ENCODE results near the gene MAG. TPM values are rescaled to one million over a fixed set of nuclear protein-coding genes. Genes with fewer than 3 reads are reported as not detected.

The MAG gene
- polyA plus RNA-seq, result under 1 TPM in 1 of 4 donors, not detected in 3; 0.07 TPM
- long read RNA-seq, donor 1, result 0 reads
- long read RNA-seq, donor 2, result 0 reads
- long read RNA-seq, donor 3, result 0 reads
- long read RNA-seq, donor 4, result 0 reads
- long read RNA-seq, donor 5, result 0 reads
- long read RNA-seq, donor 6, result 0 reads
- long read RNA-seq, donor 7, result 0 reads
- long read RNA-seq, donor 8, result 0 reads
- long read RNA-seq, donor 9, result 0 reads
- long read RNA-seq, donor 10, result 0 reads

DNA sequence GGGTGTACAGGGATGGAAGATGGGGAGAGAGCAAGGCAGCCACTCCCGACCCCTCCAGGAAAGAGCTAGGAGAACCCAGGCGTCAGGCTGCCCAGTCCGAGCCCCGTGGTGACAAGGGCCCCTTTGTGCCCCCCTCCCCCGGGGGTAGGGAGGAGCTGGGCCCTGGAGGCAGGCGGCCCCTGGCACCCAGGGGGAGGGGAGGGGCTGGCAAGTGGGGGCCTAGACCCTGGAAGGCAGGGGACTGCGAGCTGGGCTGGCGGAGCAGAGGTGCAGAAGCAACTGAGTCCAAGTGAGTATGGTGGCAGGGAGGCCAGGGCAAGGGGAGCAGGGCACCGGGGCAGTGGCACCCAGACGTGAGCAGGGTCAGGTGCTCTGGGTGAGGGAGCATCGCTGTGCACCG, at the start of gene MAG:
TSS of gene MAG (plus strand) at position 246 of the 400 bp plus-strand sequence. CDS start 3,248 bp downstream, outside the sequence.
- H3K36me3 ChIP-seq (ENCODE audit: control insufficient read depth in 3 of 3, insufficient read depth in 2 of 3, low read depth in 1 of 3, low read length in 3 of 3), result no peaks in the 10 kb centered on the region
- no peaks in the 10 kb centered on the region for H3K9me3 ChIP-seq (ENCODE audit: control insufficient read depth in 2 of 2, insufficient read depth in 1 of 2, low read depth in 1 of 2, low read length in 1 of 2)
- H3K27me3 ChIP-seq (ENCODE audit: control insufficient read depth in 3 of 3, insufficient read depth in 3 of 3, low read length in 3 of 3), result no peaks in the 10 kb centered on the region
- WGBS, 3 donors, result 58 to 75% (median 63%) methylated on average over 11 to 12 of the region's 12 CpGs
- no peak within 1 kb of the TSS for H3K27ac ChIP-seq (ENCODE audit: low read depth in 1 of 3, low read length in 2 of 3)
- no peak for DNase-seq
- no peak for FAIRE-seq
- no peaks in the 10 kb centered on the region for H3K4me1 ChIP-seq (ENCODE audit: control insufficient read depth in 3 of 3, insufficient read depth in 2 of 3, low read depth in 1 of 3, low read length in 2 of 3)
- no peak within 1 kb of the TSS for H3K4me3 ChIP-seq (ENCODE audit: low read depth in 1 of 3, low read length in 3 of 3)

DNA sequence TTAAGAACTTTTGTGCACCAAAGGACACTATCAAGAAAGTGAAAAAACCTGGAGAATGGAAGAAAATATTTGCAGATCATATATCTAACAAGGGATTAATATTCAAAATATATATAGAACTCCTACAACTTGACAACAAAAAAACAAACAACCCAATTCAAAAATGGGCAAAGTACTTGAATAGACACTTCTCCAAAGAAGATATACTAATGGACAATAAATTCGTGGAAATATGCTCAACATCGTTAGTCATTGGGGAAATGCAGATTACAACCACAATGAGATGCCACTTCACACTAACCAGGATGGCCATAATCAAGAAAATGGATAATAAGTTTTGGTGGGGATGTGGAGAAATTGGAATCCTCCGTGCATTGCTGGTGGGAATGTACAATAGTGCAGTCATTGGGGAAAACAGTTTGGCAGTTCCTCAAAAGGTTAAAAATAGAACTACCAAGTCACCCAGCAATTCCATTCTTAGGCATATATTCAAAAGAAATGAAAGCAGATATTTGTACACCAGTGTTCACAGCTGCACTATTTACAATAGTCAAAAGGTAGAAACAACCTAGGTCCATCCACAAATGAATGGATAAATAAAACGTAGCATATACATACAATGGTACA, 45.4 kb upstream of the MAG start:
- 79 to 87% (median 81%) methylated on average over 4 of the region's 4 CpGs for WGBS, 3 donors
- Histone ChIP-seq H3K27ac (ENCODE audit: low read depth in 1 of 3, low read length in 2 of 3) (no peak overlapping the region), H3K4me1 (ENCODE audit: control insufficient read depth in 3 of 3, insufficient read depth in 2 of 3, low read depth in 1 of 3, low read length in 2 of 3) (peaks cover 0 to 18% (median 0%) of the 10 kb centered on the region in 3 donors), H3K36me3 (ENCODE audit: control insufficient read depth in 3 of 3, insufficient read depth in 2 of 3, low read depth in 1 of 3, low read length in 3 of 3) (peaks cover 0 to 14% (median 4%) of the 10 kb centered on the region in 3 donors), H3K27me3 (ENCODE audit: control insufficient read depth in 3 of 3, insufficient read depth in 3 of 3, low read length in 3 of 3) (peaks cover 0 to 2% (median 0%) of the 10 kb centered on the region in 3 donors), H3K9me3 (ENCODE audit: control insufficient read depth in 2 of 2, insufficient read depth in 1 of 2, low read depth in 1 of 2, low read length in 1 of 2) (no peaks in the 10 kb centered on the region), H3K4me3 (ENCODE audit: low read depth in 1 of 3, low read length in 3 of 3) (no peak overlapping the region)
- no peak for DNase-seq
- FAIRE-seq, result no peak

- 2 to 3% (median 3%) methylated on average over 40 to 42 of the region's 42 CpGs for WGBS, 3 donors
- no peaks in the 10 kb centered on the region for H3K27me3 ChIP-seq (ENCODE audit: control insufficient read depth in 3 of 3, insufficient read depth in 3 of 3, low read length in 3 of 3)
- peaks cover 0 to 22% (median 4%) of the 10 kb centered on the region in 3 donors for H3K36me3 ChIP-seq (ENCODE audit: control insufficient read depth in 3 of 3, insufficient read depth in 2 of 3, low read depth in 1 of 3, low read length in 3 of 3)
- H3K27ac ChIP-seq (ENCODE audit: low read depth in 1 of 3, low read length in 2 of 3), result peak overlapping the region; percentile 94 to 96 (median 96)
- peak; percentile 96 to 97 for DNase-seq
- H3K4me3 ChIP-seq (ENCODE audit: low read depth in 1 of 3, low read length in 3 of 3), result peak overlapping the region; percentile 67 to 96 (median 94)
- no peaks in the 10 kb centered on the region for H3K9me3 ChIP-seq (ENCODE audit: control insufficient read depth in 2 of 2, insufficient read depth in 1 of 2, low read depth in 1 of 2, low read length in 1 of 2)
- no peak for FAIRE-seq
- peaks cover 0 to 19% (median 0%) of the 10 kb centered on the region in 3 donors for H3K4me1 ChIP-seq (ENCODE audit: control insufficient read depth in 3 of 3, insufficient read depth in 2 of 3, low read depth in 1 of 3, low read length in 2 of 3)
These were observed 44.2 kb upstream of the MAG start for GRCh38 chr19:35247526-35248309.

DNA sequence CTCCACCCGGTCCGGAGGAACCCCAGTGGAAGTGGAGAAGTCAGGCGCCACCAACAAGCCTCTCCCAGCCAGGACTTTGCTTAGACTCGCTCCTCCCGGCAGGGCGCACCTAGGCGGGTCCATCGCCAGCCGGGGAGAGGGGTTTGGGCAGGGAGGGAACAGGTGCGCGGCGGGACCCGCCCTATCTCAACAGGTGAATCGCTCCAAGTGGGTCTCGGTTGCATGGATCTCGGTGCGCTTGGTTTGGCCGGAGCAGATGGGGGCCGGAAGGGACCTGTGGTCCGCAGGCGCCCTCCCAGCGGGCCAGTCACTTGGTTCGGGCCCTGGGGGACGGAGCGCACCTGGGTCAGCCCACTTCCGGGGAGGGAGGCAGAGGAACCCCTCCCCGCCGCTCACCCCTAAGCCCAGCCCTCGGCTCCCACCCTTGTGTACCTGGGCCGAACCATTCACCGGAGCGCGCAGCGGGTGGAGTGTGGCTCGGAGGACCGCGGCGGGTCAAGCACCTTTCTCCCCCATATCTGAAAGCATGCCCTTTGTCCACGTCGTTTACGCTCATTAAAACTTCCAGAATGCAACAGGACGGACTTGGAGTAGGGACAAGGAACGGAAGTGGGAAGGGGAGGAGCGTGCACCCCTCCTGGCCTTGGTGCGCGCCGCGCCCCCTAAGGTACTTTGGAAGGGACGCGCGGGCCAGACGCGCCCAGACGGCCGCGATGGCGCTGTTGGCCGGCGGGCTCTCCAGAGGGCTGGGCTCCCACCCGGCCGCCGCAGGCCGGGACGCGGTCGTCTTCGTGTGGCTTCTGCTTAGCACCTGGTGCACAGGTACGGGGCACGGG, 43.4 kb upstream of the MAG start, which contains the start of gene LSR:
TSS of gene LSR (plus strand) at position 693 of the 836 bp plus-strand sequence. CDS start at position 714, 21 bp downstream.
- no peaks in the 10 kb centered on the region for H3K27me3 ChIP-seq (ENCODE audit: control insufficient read depth in 3 of 3, insufficient read depth in 3 of 3, low read length in 3 of 3)
- no peaks in the 10 kb centered on the region for H3K9me3 ChIP-seq (ENCODE audit: control insufficient read depth in 2 of 2, insufficient read depth in 1 of 2, low read depth in 1 of 2, low read length in 1 of 2)
- H3K27ac ChIP-seq (ENCODE audit: low read depth in 1 of 3, low read length in 2 of 3), result peak within 1 kb of the TSS; percentile 94 to 96 (median 96)
- peak within 1 kb of the TSS; percentile 67 to 96 (median 94) for H3K4me3 ChIP-seq (ENCODE audit: low read depth in 1 of 3, low read length in 3 of 3)
- H3K4me1 ChIP-seq (ENCODE audit: control insufficient read depth in 3 of 3, insufficient read depth in 2 of 3, low read depth in 1 of 3, low read length in 2 of 3), result peaks cover 0 to 19% (median 0%) of the 10 kb centered on the region in 3 donors
- peaks cover 0 to 29% (median 4%) of the 10 kb centered on the region in 3 donors for H3K36me3 ChIP-seq (ENCODE audit: control insufficient read depth in 3 of 3, insufficient read depth in 2 of 3, low read depth in 1 of 3, low read length in 3 of 3)
- WGBS, 3 donors, result 1% methylated on average over 61 to 69 of the region's 69 CpGs
- DNase-seq (peak; percentile 96 to 97), FAIRE-seq (no peak)

DNA sequence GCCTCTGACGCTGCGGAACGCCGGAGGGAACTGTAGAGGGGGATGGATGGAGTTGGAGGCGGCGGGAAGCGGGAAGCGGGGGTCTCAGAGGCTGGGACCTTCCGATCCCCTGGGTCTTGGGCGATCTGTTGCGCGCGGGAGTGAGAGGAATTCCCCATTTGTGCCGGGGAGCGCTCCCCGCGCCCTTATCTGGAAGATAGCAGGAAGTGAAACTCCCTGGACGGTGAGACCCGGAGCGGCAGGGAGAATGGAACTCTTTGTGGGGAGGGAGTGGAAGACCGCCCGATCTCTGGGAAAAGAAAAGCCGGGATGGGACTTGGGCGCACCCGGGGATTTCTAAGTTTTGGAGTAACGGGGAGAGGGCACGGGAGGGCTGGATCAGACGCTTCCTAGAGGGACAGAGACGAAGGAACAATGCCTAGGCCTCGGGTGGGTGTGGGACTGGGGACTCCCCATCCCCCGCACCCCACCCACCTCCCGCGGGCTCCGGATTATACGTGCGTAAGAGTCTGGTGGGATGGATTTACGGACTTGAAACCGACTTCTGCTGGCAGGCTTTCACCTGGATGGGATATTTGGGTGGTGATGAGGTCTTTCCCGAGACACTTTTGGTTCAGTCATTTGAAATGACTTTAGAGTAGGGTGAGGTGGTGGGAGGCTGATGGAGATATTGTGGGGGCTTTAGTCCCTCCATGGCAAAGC, 42.7 kb upstream of the MAG start:
- Histone ChIP-seq H3K27ac (ENCODE audit: low read depth in 1 of 3, low read length in 2 of 3) (peak overlapping the region; percentile 94 to 96 (median 96)), H3K27me3 (ENCODE audit: control insufficient read depth in 3 of 3, insufficient read depth in 3 of 3, low read length in 3 of 3) (no peaks in the 10 kb centered on the region), H3K4me1 (ENCODE audit: control insufficient read depth in 3 of 3, insufficient read depth in 2 of 3, low read depth in 1 of 3, low read length in 2 of 3) (peaks cover 0 to 19% (median 0%) of the 10 kb centered on the region in 3 donors), H3K4me3 (ENCODE audit: low read depth in 1 of 3, low read length in 3 of 3) (peak overlapping the region; percentile 67 to 96 (median 94)), H3K36me3 (ENCODE audit: control insufficient read depth in 3 of 3, insufficient read depth in 2 of 3, low read depth in 1 of 3, low read length in 3 of 3) (peaks cover 0 to 36% (median 4%) of the 10 kb centered on the region in 3 donors), H3K9me3 (ENCODE audit: control insufficient read depth in 2 of 2, insufficient read depth in 1 of 2, low read depth in 1 of 2, low read length in 1 of 2) (no peaks in the 10 kb centered on the region)
- 1 to 9% (median 8%) methylated on average over 37 to 39 of the region's 39 CpGs for WGBS, 3 donors
- FAIRE-seq (no peak), DNase-seq (peak in 1 of 2 donors; percentile 64)

DNA sequence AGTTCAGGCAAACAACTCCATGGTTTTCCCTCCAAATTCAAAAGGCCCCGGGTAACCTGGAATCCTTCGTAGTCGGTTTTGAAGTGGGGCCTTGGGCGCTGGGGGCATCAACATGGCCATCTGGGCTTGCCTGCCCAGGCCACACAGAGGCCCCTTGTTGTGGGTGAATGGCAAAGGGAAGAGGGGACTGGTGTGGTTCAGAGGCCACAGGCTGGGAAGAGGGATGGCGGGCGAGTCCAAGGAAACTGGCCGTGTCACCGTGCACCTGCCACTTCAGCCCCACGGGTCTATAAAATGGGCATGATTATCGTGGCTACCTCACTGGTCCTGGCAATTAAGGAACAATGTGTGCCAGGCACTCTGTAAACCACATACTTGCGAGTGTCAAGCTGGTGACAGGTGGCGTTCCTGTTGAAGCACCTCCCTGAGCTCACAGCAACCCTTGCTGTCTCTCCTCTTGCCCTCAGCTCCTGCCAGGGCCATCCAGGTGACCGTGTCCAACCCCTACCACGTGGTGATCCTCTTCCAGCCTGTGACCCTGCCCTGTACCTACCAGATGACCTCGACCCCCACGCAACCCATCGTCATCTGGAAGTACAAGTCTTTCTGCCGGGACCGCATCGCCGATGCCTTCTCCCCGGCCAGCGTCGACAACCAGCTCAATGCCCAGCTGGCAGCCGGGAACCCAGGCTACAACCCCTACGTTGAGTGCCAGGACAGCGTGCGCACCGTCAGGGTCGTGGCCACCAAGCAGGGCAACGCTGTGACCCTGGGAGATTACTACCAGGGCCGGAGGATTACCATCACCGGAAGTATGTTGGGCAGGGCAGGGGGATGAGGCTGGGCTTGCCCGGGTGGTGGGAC, 41.9 kb upstream of the MAG start:
- H3K4me1 ChIP-seq (ENCODE audit: control insufficient read depth in 3 of 3, insufficient read depth in 2 of 3, low read depth in 1 of 3, low read length in 2 of 3), result peaks cover 0 to 19% (median 0%) of the 10 kb centered on the region in 3 donors
- peaks cover 0 to 44% (median 8%) of the 10 kb centered on the region in 3 donors for H3K36me3 ChIP-seq (ENCODE audit: control insufficient read depth in 3 of 3, insufficient read depth in 2 of 3, low read depth in 1 of 3, low read length in 3 of 3)
- DNase-seq, result peak in 1 of 2 donors; percentile 20
- no peaks in the 10 kb centered on the region for H3K27me3 ChIP-seq (ENCODE audit: control insufficient read depth in 3 of 3, insufficient read depth in 3 of 3, low read length in 3 of 3)
- peak overlapping the region; percentile 67 to 96 (median 94) for H3K4me3 ChIP-seq (ENCODE audit: low read depth in 1 of 3, low read length in 3 of 3)
- FAIRE-seq, result no peak
- peak overlapping the region in 2 of 3 donors; percentile 96 for H3K27ac ChIP-seq (ENCODE audit: low read depth in 1 of 3, low read length in 2 of 3)
- H3K9me3 ChIP-seq (ENCODE audit: control insufficient read depth in 2 of 2, insufficient read depth in 1 of 2, low read depth in 1 of 2, low read length in 1 of 2), result no peaks in the 10 kb centered on the region
- 61 to 79% (median 66%) methylated on average over 34 of the region's 34 CpGs for WGBS, 3 donors

DNA sequence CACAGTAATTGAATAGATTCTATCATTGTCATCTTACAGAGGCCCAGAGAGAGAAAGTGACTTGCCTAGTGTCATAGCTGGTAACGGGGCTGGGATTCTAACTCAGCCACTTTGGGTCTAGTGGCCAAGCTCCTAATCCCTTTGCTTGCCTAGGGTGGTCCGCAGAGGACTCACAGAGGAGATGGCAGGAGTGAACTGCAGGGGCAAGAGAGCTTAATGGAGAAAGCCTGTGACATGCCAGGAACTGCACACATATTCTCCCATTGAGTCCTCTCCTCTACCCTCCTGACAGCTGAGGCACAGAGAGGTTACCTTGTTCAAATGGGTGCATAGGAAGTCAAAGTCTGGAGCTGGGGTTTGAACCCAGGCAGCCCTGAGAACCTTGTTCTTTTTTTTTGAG, 40.5 kb upstream of the MAG start:
- Histone ChIP-seq H3K27me3 (ENCODE audit: control insufficient read depth in 3 of 3, insufficient read depth in 3 of 3, low read length in 3 of 3) (no peaks in the 10 kb centered on the region), H3K9me3 (ENCODE audit: control insufficient read depth in 2 of 2, insufficient read depth in 1 of 2, low read depth in 1 of 2, low read length in 1 of 2) (no peaks in the 10 kb centered on the region), H3K36me3 (ENCODE audit: control insufficient read depth in 3 of 3, insufficient read depth in 2 of 3, low read depth in 1 of 3, low read length in 3 of 3) (peaks cover 0 to 51% (median 8%) of the 10 kb centered on the region in 3 donors), H3K4me1 (ENCODE audit: control insufficient read depth in 3 of 3, insufficient read depth in 2 of 3, low read depth in 1 of 3, low read length in 2 of 3) (peaks cover 0 to 19% (median 0%) of the 10 kb centered on the region in 3 donors), H3K4me3 (ENCODE audit: low read depth in 1 of 3, low read length in 3 of 3) (no peak overlapping the region), H3K27ac (ENCODE audit: low read depth in 1 of 3, low read length in 2 of 3) (no peak overlapping the region)
- WGBS, 3 donors, result 80 to 85% (median 85%) methylated on average over 2 of the region's 2 CpGs
- no peak for DNase-seq
- FAIRE-seq, result no peak
